WERI-Rb-1 (cell line): ENCODE results near the gene CTTN.
"Not testable (repeated sequence)": the region's sequence is repeated elsewhere in the genome, so short reads cannot be mapped to it uniquely, and the experiment has no call there.

Experiments
- DNase-seq: peaks from one replicate; pipeline ENCODE4 v3.0.0-alpha.2; 2020
- H3K27ac ChIP-seq: fragments of 250-450 bp; sonication (Bioruptor Pico); 2 replicates; pipeline ENCODE4 v1.5.1; 2020; ENCODE audit warnings: mild to moderate bottlenecking, moderate library complexity
- H3K27me3 ChIP-seq: fragments of 250-450 bp; sonication (Bioruptor Pico); 2 replicates; pipeline ENCODE4 v1.5.1; 2021; ENCODE audit warnings: mild to moderate bottlenecking, low read depth, moderate library complexity; ENCODE audit not compliant: insufficient read depth, severe bottlenecking
- H3K36me3 ChIP-seq: fragments of 250-450 bp; sonication (Bioruptor Pico); 2 replicates; pipeline ENCODE4 v1.5.1; 2020; ENCODE audit warnings: mild to moderate bottlenecking, moderate library complexity
- H3K4me3 ChIP-seq: 2 replicates; pipeline ENCODE4 v1.5.1; 2011; ENCODE audit warnings: low read depth, mild to moderate bottlenecking, control low read depth, low read length
- H3K9me3 ChIP-seq: fragments of 250-450 bp; sonication (Bioruptor Pico); 2 replicates; pipeline ENCODE4 v1.5.1; 2021; ENCODE audit warnings: mild to moderate bottlenecking, moderate library complexity; ENCODE audit not compliant: severe bottlenecking
- TF ChIP-seq, protein P1 (sequence below): IDR thresholded peaks from 2 replicates; pipeline ENCODE4 v1.5.1; 2011; ENCODE audit warnings: low read depth, mild to moderate bottlenecking, control low read depth, inconsistent platforms, low read length

CTTN gene

DNA sequence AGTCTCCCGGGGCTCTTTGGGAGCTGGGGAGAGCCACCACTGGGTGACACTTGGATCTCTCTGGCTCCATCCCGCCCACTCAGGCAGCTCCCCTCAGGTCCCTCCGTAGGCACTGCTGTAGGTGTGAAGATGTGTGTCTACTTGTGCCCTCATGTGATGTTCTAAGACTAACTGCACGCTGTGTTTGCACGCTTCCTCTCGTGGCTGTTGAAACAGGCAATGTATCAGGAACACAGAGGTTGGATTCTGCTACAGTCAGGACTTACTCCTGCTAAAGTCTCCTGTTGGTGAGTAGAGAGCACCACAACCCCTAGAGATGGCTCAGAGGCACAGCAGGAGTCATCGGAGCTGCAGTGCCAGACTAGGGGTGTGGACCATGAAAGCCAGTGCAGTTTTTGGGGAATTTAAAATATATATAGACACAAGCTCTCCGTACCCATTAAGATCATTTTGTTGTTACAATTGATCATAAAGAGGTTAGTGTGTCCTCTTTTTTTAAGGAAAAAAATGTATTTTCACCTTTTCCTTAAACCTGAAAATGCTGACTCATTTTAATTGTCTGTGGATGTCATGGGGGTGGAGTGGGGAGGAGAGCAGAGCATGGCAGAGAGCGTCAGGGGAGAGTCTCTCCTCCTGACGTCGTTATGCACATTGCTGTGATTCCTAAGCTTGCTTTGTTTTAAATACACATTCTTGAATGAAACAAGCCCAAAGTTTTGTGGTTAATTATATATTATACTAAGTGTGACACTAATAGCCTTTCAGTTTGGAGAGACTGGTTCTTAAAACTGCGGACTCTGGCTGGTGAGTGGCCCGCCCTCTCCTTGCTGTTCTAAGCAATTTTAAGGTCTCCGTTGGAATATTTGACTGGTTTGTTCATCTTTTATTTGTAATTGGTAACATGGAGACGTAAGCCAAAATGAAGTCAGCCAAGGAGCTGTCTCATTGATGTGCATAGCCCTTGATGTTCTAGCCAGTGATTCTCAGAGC, 16.2 kb upstream of the CTTN start:
- Histone ChIP-seq H3K27ac (no peak overlapping the region), H3K9me3 (no peaks in the 10 kb centered on the region), H3K27me3 (no peaks in the 10 kb centered on the region), H3K36me3 (peaks cover 62% of the 10 kb centered on the region), H3K4me3 (no peak overlapping the region)
- TF ChIP-seq, protein P1, sequence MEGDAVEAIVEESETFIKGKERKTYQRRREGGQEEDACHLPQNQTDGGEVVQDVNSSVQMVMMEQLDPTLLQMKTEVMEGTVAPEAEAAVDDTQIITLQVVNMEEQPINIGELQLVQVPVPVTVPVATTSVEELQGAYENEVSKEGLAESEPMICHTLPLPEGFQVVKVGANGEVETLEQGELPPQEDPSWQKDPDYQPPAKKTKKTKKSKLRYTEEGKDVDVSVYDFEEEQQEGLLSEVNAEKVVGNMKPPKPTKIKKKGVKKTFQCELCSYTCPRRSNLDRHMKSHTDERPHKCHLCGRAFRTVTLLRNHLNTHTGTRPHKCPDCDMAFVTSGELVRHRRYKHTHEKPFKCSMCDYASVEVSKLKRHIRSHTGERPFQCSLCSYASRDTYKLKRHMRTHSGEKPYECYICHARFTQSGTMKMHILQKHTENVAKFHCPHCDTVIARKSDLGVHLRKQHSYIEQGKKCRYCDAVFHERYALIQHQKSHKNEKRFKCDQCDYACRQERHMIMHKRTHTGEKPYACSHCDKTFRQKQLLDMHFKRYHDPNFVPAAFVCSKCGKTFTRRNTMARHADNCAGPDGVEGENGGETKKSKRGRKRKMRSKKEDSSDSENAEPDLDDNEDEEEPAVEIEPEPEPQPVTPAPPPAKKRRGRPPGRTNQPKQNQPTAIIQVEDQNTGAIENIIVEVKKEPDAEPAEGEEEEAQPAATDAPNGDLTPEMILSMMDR, result no peak
- DNase-seq, result no peak

DNA sequence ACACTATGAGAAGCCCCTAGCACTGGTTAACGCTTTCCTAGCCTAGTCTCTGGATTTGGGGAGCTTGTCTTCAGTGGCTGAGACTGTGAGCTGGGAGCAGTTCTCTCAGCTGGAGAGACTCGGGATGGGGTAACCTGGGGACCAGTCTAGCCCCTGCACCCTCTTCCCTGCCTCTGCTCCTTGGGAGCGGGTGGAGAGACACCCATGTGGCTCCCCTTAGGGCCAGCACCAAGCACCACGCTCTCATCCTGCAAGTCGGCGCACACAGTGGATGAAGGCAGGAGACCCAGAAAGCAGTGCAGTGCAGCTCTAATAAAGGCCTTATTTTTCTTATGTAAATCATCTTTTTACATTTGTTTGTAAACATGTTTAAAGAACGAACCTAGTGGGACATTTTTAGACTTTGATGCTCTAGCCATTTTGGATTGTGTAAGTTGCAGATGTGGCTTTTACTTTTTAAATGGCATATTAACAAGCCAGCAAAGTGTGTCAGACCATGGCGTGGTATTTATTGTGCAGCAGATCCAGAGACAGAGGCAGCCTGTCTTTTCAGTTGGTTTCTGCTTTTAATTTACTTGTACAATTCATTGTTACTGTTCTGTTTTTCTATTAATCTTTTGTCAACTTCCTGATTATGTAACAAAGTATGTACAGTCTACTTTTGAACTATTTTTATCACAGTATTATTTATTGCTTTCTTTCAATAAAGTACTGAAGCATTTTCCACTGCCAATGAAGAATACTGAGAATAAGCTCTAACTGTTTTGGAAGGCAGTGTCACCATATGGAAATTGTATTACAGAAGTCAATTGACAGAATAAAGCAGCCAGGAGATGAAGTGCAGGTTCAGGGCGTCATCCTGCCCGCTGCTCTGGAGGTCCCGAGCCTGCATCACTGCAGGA, 14.4 kb upstream of the CTTN start:
- no peak for DNase-seq
- no peaks in the 10 kb centered on the region for H3K27me3 ChIP-seq
- H3K4me3 ChIP-seq, result no peak overlapping the region
- no peaks in the 10 kb centered on the region for H3K9me3 ChIP-seq
- H3K27ac ChIP-seq, result no peak overlapping the region
- peaks cover 47% of the 10 kb centered on the region for H3K36me3 ChIP-seq
- TF ChIP-seq, protein P1, result no peak

DNA sequence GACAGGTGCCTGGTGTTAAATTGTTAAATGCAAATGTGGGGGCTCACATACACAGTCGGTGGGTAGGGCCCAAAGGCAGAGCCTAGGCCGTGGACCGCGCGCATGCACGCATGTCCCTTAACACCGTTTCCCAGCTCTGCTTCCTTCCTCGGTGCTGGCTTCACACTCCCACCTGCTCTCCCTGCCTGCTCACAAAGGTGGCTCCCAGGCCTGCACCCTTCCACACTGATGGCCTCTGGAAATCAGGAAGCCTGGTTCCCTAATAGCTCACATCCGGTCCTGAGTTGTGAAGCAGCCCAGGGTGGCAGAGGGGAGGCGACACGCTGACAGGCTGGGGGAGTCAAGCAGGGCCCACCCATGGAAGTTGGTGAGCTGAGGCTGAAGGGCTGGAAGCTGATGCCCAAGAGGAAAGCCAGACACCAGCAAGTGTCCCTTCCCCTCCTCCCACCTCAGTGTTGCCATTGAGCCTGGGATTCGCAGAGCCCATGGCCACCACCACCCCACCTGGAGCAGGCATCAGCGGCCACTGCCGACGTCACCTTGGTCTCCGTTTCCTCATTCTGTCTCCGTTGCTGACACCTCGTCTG, 13.7 kb upstream of the CTTN start:
- Histone ChIP-seq H3K9me3 (no peaks in the 10 kb centered on the region), H3K36me3 (peaks cover 43% of the 10 kb centered on the region), H3K27me3 (no peaks in the 10 kb centered on the region), H3K4me3 (no peak overlapping the region), H3K27ac (no peak overlapping the region)
- TF ChIP-seq, protein P1, result no peak
- DNase-seq, result no peak

DNA sequence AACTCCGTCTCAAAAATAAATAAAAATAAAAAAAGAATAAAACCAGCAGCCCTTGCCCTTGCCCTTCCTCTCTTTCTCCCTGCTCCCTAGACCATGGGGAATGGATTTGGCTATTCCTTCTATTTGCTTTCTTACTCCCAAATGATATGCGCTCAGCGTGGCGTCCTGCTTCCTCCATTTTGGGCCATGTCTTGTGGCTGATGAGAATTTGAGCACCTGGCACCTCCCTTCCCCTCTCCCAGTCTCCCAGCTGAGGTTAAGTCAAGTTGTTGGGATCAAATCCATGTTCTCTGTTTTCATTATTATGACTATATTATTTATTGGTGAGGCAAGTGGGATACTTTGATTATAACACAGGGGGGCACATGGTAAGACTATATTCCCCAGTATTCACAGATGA, 10.8 kb upstream of the CTTN start:
- Histone ChIP-seq H3K4me3 (no peak overlapping the region), H3K27me3 (no peaks in the 10 kb centered on the region)
- no peak for DNase-seq

DNA sequence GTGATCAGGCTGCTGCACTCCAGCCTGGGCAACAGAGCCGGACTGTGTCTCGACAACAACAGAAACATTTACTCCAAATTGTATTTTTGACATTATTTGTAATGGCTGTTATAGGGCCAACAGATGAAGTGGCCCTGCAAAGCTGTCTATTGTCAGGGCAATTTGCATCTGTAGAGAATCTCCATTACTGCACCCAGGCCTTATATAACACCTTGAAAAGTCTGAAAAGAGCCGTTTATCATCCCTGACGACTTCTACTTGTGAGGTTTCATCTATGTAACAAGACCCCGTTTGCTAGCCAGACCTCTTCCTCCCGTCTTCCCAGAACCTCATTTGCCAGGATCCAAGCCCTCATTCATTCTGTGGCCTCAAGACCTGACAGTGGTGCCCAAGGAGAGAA, 9.1 kb upstream of the CTTN start:
- Histone ChIP-seq H3K4me3 (no peak overlapping the region), H3K36me3 (peaks cover 25% of the 10 kb centered on the region), H3K27me3 (no peaks in the 10 kb centered on the region), H3K9me3 (no peaks in the 10 kb centered on the region), H3K27ac (no peak overlapping the region)
- TF ChIP-seq, protein P1, result no peak
- no peak for DNase-seq

More for the DNA sequence above, 10.8 kb upstream of the CTTN start:
- no peaks in the 10 kb centered on the region for H3K9me3 ChIP-seq
- TF ChIP-seq, protein P1, result no peak
- peaks cover 29% of the 10 kb centered on the region for H3K36me3 ChIP-seq
- H3K27ac ChIP-seq, result no peak overlapping the region

DNA sequence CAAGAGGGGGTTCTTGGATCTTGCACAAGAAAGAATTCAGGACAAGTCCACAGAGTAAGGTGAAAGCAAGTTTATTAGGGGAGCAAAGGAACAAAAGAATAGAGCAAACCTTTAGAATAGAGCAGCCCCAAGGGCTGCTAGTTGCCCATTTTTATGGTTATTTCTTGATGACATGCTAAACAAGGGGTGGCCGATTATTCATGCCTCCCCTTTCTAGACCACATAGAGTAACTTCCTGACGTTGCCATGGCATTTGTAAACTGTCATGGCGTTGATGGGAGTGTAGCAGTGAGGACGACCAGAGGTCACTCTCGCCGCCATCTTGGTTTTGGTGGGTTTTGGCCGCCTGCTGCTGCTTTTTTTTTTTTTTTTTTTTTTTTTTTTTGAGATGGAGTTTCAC, 7.4 kb upstream of the CTTN start:
- not testable (repeated sequence) for H3K27ac ChIP-seq, H3K4me3 ChIP-seq, H3K9me3 ChIP-seq, H3K27me3 ChIP-seq, DNase-seq
- H3K36me3 ChIP-seq, result peaks cover 27% of the 10 kb centered on the region
